Mesangial cell (primary cell): ENCODE measurements around the gene SI. TPM values are rescaled to one million over a fixed set of nuclear protein-coding genes. Genes with fewer than 3 reads are reported as not detected.

Experiments
- total RNA-seq: library from RNA; depleted of rRNA; stranded (reverse); fragments of >200 nt; gene quantifications from 2 replicates; pipeline ENCODE4 v1.2.3, GENCODE V29; 2015

Gene SI
- total RNA-seq, result not detected in 2 replicates

DNA sequence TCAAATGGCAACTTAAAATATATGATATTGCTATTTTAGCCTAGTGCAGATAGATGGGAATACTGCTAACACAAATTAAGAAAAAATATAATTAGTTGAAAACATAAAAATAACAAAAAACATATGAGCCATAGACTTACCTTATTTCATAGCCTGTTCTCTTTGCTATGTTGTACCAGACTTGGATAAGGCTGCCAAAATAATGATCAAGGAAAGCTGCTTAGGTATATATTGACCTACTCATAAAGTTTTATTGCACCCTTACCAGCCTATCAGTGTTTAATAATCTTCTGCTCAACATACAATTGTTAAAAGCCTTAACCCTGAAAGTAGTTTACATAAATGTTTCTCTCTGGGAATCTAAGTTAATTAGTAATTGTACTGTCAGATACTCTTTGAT is at the start of gene SI:
TSS of gene SI (minus strand) at position 204 of the 400 bp plus-strand sequence. CDS start 2,484 bp downstream, outside the sequence.

Other genes starting within 250 kb of the SI start
- not detected in 2 replicates for gene SLITRK3, start 117.9 kb upstream of the SI start, total RNA-seq